H1 (cell line): ENCODE data around the gene PPM1F. TPM values are rescaled to one million over a fixed set of nuclear protein-coding genes. Genes with fewer than 3 reads are reported as not detected.

Experiments
- CTCF ChIA-PET: fragments of 300-600 bp; sonication (Branson Sonifier 250); formaldehyde crosslinking; loops from one replicate; lab custom pipeline; 2021; ENCODE audit not compliant: partially characterized antibody; lab: Charles Lee
- POLR2A ChIA-PET: fragments of 300-600 bp; sonication (Branson Sonifier 250); formaldehyde crosslinking; loops from one replicate; lab custom pipeline; 2021; ENCODE audit warnings: inconsistent platforms; ENCODE audit not compliant: partially characterized antibody; lab: Charles Lee
- DNase-seq, 2 experiments: peaks; one replicate each; pipeline versions ENCODE4 v3.0.0 to v3.0.0-alpha.2; 2010 to 2022; ENCODE audit warnings: low spot score in 2 of 2, low read depth in 1 of 2, mixed read lengths in 1 of 2
- FAIRE-seq: peaks from 2 replicates; lab custom pipeline; 2011; peaks lifted over from hg19 to GRCh38; lab: Jason Lieb, UNC
- H2AFZ ChIP-seq: 2 replicates; pipeline ENCODE4 v1.8.1; 2012; ENCODE audit warnings: low read length, inconsistent platforms
- H2AK5ac ChIP-seq: 2 replicates; pipeline ENCODE4 v1.6.1; 2013; ENCODE audit warnings: low read depth, low read length
- H2BK120ac ChIP-seq: replicated peaks from 2 replicates; pipeline ENCODE3; 2013; ENCODE audit warnings: low read depth, low read length, inconsistent platforms
- H2BK12ac ChIP-seq: 2 replicates; pipeline ENCODE4 v1.6.1; 2013; ENCODE audit warnings: low read depth, low read length
- H2BK15ac ChIP-seq: 2 replicates; pipeline ENCODE4 v1.6.1; 2013; ENCODE audit warnings: low read length
- H2BK20ac ChIP-seq: 2 replicates; pipeline ENCODE4 v1.6.1; 2013; ENCODE audit warnings: low read length
- H2BK5ac ChIP-seq: 2 replicates; pipeline ENCODE4 v1.6.1; 2013; ENCODE audit warnings: low read depth, low read length
- H3K14ac ChIP-seq: 2 replicates; pipeline ENCODE4 v1.6.1; 2013; ENCODE audit warnings: inconsistent platforms; ENCODE audit not compliant: insufficient read length
- H3K18ac ChIP-seq: 2 replicates; pipeline ENCODE4 v1.6.1; 2013; ENCODE audit warnings: low read length; ENCODE audit errors: extremely low read depth
- H3K23ac ChIP-seq: 2 replicates; pipeline ENCODE4 v1.6.1; 2013; ENCODE audit warnings: inconsistent platforms; ENCODE audit not compliant: insufficient read length
- H3K23me2 ChIP-seq: 2 replicates; pipeline ENCODE4 v1.6.1; 2013; ENCODE audit warnings: low read depth, low read length
- H3K27ac ChIP-seq: 2 replicates; pipeline ENCODE4 v1.6.1; 2011; ENCODE audit warnings: low read depth, low read length, inconsistent platforms
- H3K27me3 ChIP-seq, 4 experiments: replicated peaks in 1 of 4; 1 replicate in 1 of 4; 2 replicates in 3 of 4; pipeline versions ENCODE4 v1.6.1 to v1.8.1; 2011 to 2013; ENCODE audit warnings: low read length in 3 of 4, mild to moderate bottlenecking in 3 of 4, inconsistent platforms in 2 of 4, mixed read lengths in 2 of 4, moderate library complexity in 1 of 4; ENCODE audit not compliant: control insufficient read depth in 3 of 4, insufficient read depth in 3 of 4; ENCODE audit errors: extremely low read depth in 1 of 4
- H3K36me3 ChIP-seq, 4 experiments: 2 replicates each; pipeline versions ENCODE4 v1.6.1 to v1.8.1; 2011 to 2013; ENCODE audit warnings: mild to moderate bottlenecking in 4 of 4, low read length in 3 of 4, moderate library complexity in 2 of 4, control low read depth in 1 of 4, inconsistent platforms in 1 of 4; ENCODE audit not compliant: insufficient read depth in 4 of 4, control insufficient read depth in 2 of 4
- H3K4ac ChIP-seq: replicated peaks from 2 replicates; pipeline ENCODE3; 2013; ENCODE audit warnings: low read length, low read depth, mixed read lengths, inconsistent platforms; ENCODE audit not compliant: insufficient read length
- H3K4me1 ChIP-seq, 4 experiments: replicated peaks in 1 of 4; 1 replicate in 1 of 4; 2 replicates in 3 of 4; pipeline versions ENCODE4 v1.6.1 to v1.8.1; 2011 to 2013; ENCODE audit warnings: low read length in 3 of 4, inconsistent platforms in 2 of 4, mixed read lengths in 1 of 4; ENCODE audit not compliant: insufficient read depth in 4 of 4, control insufficient read depth in 3 of 4
- H3K4me2 ChIP-seq, 2 experiments: 2 replicates each; pipeline versions ENCODE4 v1.6.1 to v1.8.1; 2011 to 2013; ENCODE audit warnings: low read depth in 2 of 2, low read length in 2 of 2, control low read depth in 1 of 2, inconsistent platforms in 1 of 2, mild to moderate bottlenecking in 1 of 2; ENCODE audit not compliant: insufficient read depth in 1 of 2
- H3K4me3 ChIP-seq, 4 experiments: fragments of 200-600, 300-600 bp in 1 of 4; sonication (generic), shearing (Covaris generic), sonication (Bioruptor Twin) in 1 of 4; 2 replicates each; pipeline versions ENCODE4 v1.5.1 to v1.8.1; 2011 to 2016; ENCODE audit warnings: low read length in 4 of 4, low read depth in 3 of 4, control low read depth in 2 of 4, inconsistent platforms in 2 of 4, mild to moderate bottlenecking in 2 of 4, mixed read lengths in 1 of 4, moderate library complexity in 1 of 4; ENCODE audit not compliant: insufficient read depth in 2 of 4; ENCODE audit errors: extremely low read depth in 1 of 4
- H3K56ac ChIP-seq: replicated peaks from 2 replicates; pipeline ENCODE3; 2013; ENCODE audit warnings: low read depth, mild to moderate bottlenecking, mixed read lengths, low read length, inconsistent platforms; ENCODE audit not compliant: insufficient read length
- H3K79me1 ChIP-seq: 2 replicates; pipeline ENCODE4 v1.6.1; 2013; ENCODE audit warnings: low read depth, low read length, control low read depth
- H3K79me2 ChIP-seq, 2 experiments: 2 replicates each; pipeline versions ENCODE4 v1.6.1 to v1.8.1; 2012 to 2013; ENCODE audit warnings: low read length in 2 of 2, mild to moderate bottlenecking in 2 of 2, inconsistent platforms in 1 of 2; ENCODE audit not compliant: insufficient read depth in 2 of 2, control insufficient read depth in 1 of 2
- H3K9ac ChIP-seq, 4 experiments: replicated peaks in 1 of 4; 1 replicate in 1 of 4; 2 replicates in 3 of 4; pipeline versions ENCODE4 v1.6.1 to v1.8.1; 2011 to 2013; ENCODE audit warnings: low read depth in 3 of 4, low read length in 3 of 4, control low read depth in 2 of 4, mild to moderate bottlenecking in 2 of 4, moderate library complexity in 2 of 4, inconsistent platforms in 1 of 4; ENCODE audit errors: extremely low read depth in 1 of 4
- H3K9me3 ChIP-seq, 2 experiments: 2 replicates each; pipeline versions ENCODE4 v1.6.1 to v1.8.1; 2012 to 2013; ENCODE audit warnings: mild to moderate bottlenecking in 2 of 2, moderate library complexity in 2 of 2, control low read depth in 1 of 2, inconsistent platforms in 1 of 2, low read depth in 1 of 2, low read length in 1 of 2, mixed read lengths in 1 of 2; ENCODE audit not compliant: insufficient read depth in 2 of 2
- H4K20me1 ChIP-seq, 2 experiments: replicated peaks in 1 of 2; 2 replicates each; pipeline versions ENCODE3 to v1.8.1; 2011 to 2013; ENCODE audit warnings: inconsistent platforms in 2 of 2, low read length in 2 of 2, mild to moderate bottlenecking in 1 of 2; ENCODE audit not compliant: insufficient read depth in 2 of 2, control insufficient read depth in 1 of 2
- H4K5ac ChIP-seq: 2 replicates; pipeline ENCODE4 v1.6.1; 2013; ENCODE audit warnings: low read length, low read depth, mixed read lengths, inconsistent platforms; ENCODE audit not compliant: insufficient read length
- H4K8ac ChIP-seq: 2 replicates; pipeline ENCODE4 v1.8.0; 2013; ENCODE audit warnings: mild to moderate bottlenecking, moderate library complexity, low read length, inconsistent platforms; ENCODE audit not compliant: insufficient read depth; ENCODE audit errors: extremely low read depth
- H4K91ac ChIP-seq: replicated peaks from 2 replicates; pipeline ENCODE3; 2013; ENCODE audit warnings: low read length, mixed read lengths, inconsistent platforms; ENCODE audit not compliant: insufficient read length
- HDAC6 ChIP-seq: IDR thresholded peaks from one replicate; pipeline ENCODE4 v1.7.1; 2012; ENCODE audit warnings: low read depth, mild to moderate bottlenecking, inconsistent platforms, low read length, moderate library complexity
- SUZ12 ChIP-seq: fragments of 200-600 bp; sonication (generic); IDR thresholded peaks from 2 replicates; pipeline ENCODE4 v1.6.1; 2012; ENCODE audit warnings: mild to moderate bottlenecking, inconsistent platforms, low read length, moderate library complexity, mixed read lengths
- WGBS, 2 experiments: shearing (Covaris generic) in 1 of 2; methylation state at CpG; one replicate each; pipeline versions ENCODE4 v1.1.6 to v1.1.7; 2013 to 2015; ENCODE audit warnings: low lambda C conversion rate in 2 of 2, mixed read lengths in 2 of 2, inconsistent platforms in 1 of 2, low coverage in 1 of 2, missing lambda C conversion rate in 1 of 2; ENCODE audit not compliant: insufficient replicate concordance in 2 of 2, insufficient coverage in 1 of 2, insufficient read length in 1 of 2; ENCODE audit errors: extremely low coverage in 1 of 2, missing lambda C conversion rate in 1 of 2; 5-methylcytosine and 5-hydroxymethylcytosine counted together
- polyA plus RNA-seq, 7 experiments: library from polyadenylated mRNA; depleted of rRNA in 3 of 7; stranded (reverse) in 5 of 7; unstranded in 2 of 7; fragments of >200 nt in 5 of 7; fragments of 200-250 nt in 2 of 7; gene quantifications; 1 replicate in 5 of 7; 2 replicates in 1 of 7; 4 replicates in 1 of 7; pipeline versions ENCODE4 v1.2.1 to v1.2.3, GENCODE V29; 2011 to 2013; ENCODE audit warnings: missing spikeins in 2 of 7, mixed read lengths in 2 of 7
- total RNA-seq: library from RNA; stranded (reverse); fragmentation: NEBNext Ultra II Directional; extraction: Animal tissue kit (Norgen Biotek cat#: 25700); gene quantifications from 2 replicates; pipeline ENCODE4 v1.2.1, GENCODE V29; 2021

The PPM1F gene
- total and polyA plus RNA-seq, 2 of the 8 experiments (the other 6 are each of a cell fraction or from before 2014, with no cell fraction given) = 12.4 to 22.8 TPM

- WGBS, 2 experiments = 89% methylated on average over 6 of the region's 6 CpGs; no CpG with 5 or more reads in 1 of the 2 experiments
- CTCF ChIA-PET = interaction anchor here (7.8 kb wide), 1 partner anchor 17 kb away, joined by 36 read pairs; no protein-coding TSS in a partner anchor
- TF ChIP-seq HDAC6 = no peak
- peak; percentile 25; the same call in 1 of the 2 replicates for TF ChIP-seq SUZ12
Observed at GRCh38 chr22:21989049-21989448, 36.4 kb upstream of the PPM1F start.

More at GRCh38 chr22:21989049-21989448, 36.4 kb upstream of the PPM1F start:
- H4K5ac ChIP-seq = no peak overlapping the region
- H2BK15ac ChIP-seq = no peak overlapping the region
- no peak overlapping the region for H2BK120ac ChIP-seq
- POLR2A ChIA-PET = no interaction called here
- H2BK5ac ChIP-seq = no peak overlapping the region
- H3K79me2 ChIP-seq = no peaks in the 10 kb centered on the region
- DNase-seq (no peak), FAIRE-seq (no peak)
- H3K56ac ChIP-seq = no peak overlapping the region
- H3K27ac ChIP-seq = no peak overlapping the region
- H3K18ac ChIP-seq = no peak overlapping the region
- no peak overlapping the region for H4K8ac ChIP-seq
- H3K36me3 ChIP-seq = no peaks in the 10 kb centered on the region
- no peak overlapping the region for H2AFZ ChIP-seq
- H3K14ac ChIP-seq = no peak overlapping the region
- H2AK5ac ChIP-seq = no peak overlapping the region
- H3K4me3 ChIP-seq = no peak overlapping the region
- H3K23me2 ChIP-seq = no peaks in the 10 kb centered on the region
- no peak overlapping the region for H2BK12ac ChIP-seq
- H3K27me3 ChIP-seq = peaks cover 47 to 81% (median 79%) of the 10 kb centered on the region in 4 experiments
- no peaks in the 10 kb centered on the region for H3K4me1 ChIP-seq
- H3K9me3 ChIP-seq = no peaks in the 10 kb centered on the region
- no peak overlapping the region; a peak in 1 of 7 replicates for H3K9ac ChIP-seq
- no peak overlapping the region for H3K23ac ChIP-seq
- H2BK20ac ChIP-seq = no peak overlapping the region
- H4K91ac ChIP-seq = no peak overlapping the region
- H3K4ac ChIP-seq = no peak overlapping the region
- H4K20me1 ChIP-seq = peaks cover 1 to 3% of the 10 kb centered on the region in 2 experiments
- no peaks in the 10 kb centered on the region for H3K79me1 ChIP-seq
- H3K4me2 ChIP-seq = no peak overlapping the region
